GM12865 (cell line): ENCODE measurements around the gene C2orf68.

Experiments
- DNase-seq: peaks from one replicate; pipeline ENCODE4 v3.0.0; 2010; ENCODE audit warnings: low read depth
- H3K4me3 ChIP-seq: 2 replicates; pipeline ENCODE4 v1.5.1; 2011; ENCODE audit warnings: mild to moderate bottlenecking, low read depth, low read length, control low read depth
- CTCF ChIP-seq: IDR thresholded peaks from 2 replicates; pipeline ENCODE4 v1.5.1; 2011; ENCODE audit warnings: low read length, control low read depth, low read depth, inconsistent platforms; ENCODE audit not compliant: insufficient read depth; ENCODE audit errors: missing control alignments

The C2orf68 gene

DNA sequence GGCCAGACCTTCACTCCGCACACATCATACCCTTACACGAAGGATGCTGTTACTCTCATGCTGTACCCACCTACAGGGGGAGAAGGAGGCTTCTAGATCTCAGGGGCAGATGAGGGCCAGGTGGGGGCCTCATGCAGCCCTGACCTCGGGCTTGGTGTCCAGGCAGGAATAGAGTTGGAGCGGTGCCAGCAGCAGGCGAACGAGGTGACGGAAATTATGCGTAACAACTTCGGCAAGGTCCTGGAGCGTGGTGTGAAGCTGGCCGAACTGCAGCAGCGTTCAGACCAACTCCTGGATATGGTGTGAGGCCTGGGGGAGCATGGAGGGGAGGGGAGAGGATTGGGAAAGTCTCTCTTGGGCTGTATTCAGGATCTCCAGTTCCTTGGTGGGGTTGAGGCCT is 20.3 kb downstream of the C2orf68 start:
- TF ChIP-seq CTCF, result no peak
- no peak overlapping the region for H3K4me3 ChIP-seq
- no peak for DNase-seq

GRCh38 chr2:85590950-85591349 is 20.9 kb downstream of the C2orf68 start:
- H3K4me3 ChIP-seq, result no peak overlapping the region
- DNase-seq, result no peak
- TF ChIP-seq CTCF, result no peak

- DNase-seq, result no peak
- no peak for TF ChIP-seq CTCF
- no peak overlapping the region for H3K4me3 ChIP-seq
Measured at GRCh38 chr2:85589982-85590791, 21.7 kb downstream of the C2orf68 start.

GRCh38 chr2:85589181-85589580 is 22.7 kb downstream of the C2orf68 start:
- H3K4me3 ChIP-seq, result no peak overlapping the region
- DNase-seq, result no peak
- no peak for TF ChIP-seq CTCF

- DNase-seq, result no peak
- H3K4me3 ChIP-seq, result no peak overlapping the region
- no peak for TF ChIP-seq CTCF
Measured at GRCh38 chr2:85588645-85589044, 23.2 kb downstream of the C2orf68 start.

GRCh38 chr2:85588236-85588635 is 23.6 kb downstream of the C2orf68 start:
- H3K4me3 ChIP-seq, result no peak overlapping the region
- no peak for TF ChIP-seq CTCF
- no peak for DNase-seq

DNA sequence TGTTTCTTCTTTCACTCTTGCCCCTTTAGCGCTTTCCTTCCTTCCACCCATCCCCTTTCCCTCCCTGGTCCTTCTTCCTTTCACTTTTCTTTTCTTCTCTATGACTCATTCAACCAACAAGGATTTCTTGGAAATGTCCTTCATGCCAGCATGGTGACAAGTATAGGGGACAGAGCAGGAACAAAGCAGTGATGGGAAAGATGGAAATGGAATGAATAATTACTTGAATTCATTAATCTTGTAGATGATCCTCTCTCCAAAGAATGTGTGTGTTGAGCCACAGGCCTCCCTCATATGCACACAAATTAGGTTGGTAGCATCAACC is 26.1 kb downstream of the C2orf68 start:
- H3K4me3 ChIP-seq, result peak overlapping the region; percentile 60
- no peak for TF ChIP-seq CTCF
- DNase-seq, result no peak
